ENCODE measurements around the gene LAG3.
A peak's percentile ranks its signal among the peaks of the same experiment; 100 is the strongest.

LAG3 gene

DNA sequence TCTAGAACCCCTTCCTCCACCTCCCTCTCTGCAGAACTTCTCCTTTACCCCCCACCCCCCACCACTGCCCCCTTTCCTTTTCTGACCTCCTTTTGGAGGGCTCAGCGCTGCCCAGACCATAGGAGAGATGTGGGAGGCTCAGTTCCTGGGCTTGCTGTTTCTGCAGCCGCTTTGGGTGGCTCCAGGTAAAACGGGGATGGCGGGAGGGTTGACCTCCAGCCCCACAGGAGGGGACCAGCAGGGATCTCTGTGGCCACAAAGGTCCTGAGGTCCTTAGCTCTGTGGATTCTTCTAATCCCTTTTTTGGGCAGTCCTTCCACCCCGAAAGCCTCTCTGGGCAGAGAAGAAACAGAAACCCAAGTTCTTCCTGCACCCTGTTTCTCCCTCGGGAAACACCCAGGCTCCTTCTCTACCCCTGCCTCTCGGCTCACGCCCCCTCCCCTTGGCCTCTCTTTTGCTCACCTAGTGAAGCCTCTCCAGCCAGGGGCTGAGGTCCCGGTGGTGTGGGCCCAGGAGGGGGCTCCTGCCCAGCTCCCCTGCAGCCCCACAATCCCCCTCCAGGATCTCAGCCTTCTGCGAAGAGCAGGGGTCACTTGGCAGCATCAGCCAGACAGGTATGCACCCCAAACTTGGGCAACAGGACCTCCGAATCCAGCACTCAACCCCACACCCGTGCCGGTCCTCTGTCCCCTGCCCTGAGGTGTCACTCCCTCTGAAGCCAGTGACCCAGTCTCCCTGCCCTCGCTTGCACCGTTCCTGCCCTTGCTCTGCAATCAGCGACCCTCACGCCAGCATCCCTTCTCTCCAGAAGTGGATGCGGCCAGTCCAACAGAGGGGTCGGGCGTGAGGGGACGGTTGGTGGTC is 638 bp downstream of the LAG3 start:
- no peak for DNase-seq (ENCODE audit: low read depth in 2 of 2)

DNA sequence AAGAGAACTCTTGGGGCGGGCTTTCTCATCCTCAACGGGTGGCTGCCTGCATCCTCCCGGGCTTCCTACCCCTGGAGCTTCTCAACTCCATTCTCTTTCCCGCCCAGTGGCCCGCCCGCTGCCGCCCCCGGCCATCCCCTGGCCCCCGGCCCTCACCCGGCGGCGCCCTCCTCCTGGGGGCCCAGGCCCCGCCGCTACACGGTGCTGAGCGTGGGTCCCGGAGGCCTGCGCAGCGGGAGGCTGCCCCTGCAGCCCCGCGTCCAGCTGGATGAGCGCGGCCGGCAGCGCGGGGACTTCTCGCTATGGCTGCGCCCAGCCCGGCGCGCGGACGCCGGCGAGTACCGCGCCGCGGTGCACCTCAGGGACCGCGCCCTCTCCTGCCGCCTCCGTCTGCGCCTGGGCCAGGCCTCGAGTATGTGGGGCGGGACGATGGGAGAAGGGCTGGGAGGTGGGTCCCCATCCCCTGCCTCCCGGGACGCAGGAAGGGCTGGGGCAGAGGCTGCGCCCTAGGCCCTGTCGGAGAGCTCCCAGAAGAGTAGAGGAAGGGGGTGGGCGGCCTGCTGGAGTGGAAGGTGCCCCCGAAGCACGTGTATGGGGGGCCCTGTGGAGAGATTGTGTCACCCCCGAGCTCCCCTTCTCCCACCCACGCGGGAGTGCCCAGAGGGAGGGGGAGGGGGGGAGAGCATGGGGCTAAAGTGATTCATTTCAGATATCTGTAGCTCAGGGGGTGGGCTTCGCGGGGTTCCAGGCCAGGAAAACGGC is 1.5 kb downstream of the LAG3 start:
- no peak for DNase-seq (ENCODE audit: low read depth in 2 of 2)

DNA sequence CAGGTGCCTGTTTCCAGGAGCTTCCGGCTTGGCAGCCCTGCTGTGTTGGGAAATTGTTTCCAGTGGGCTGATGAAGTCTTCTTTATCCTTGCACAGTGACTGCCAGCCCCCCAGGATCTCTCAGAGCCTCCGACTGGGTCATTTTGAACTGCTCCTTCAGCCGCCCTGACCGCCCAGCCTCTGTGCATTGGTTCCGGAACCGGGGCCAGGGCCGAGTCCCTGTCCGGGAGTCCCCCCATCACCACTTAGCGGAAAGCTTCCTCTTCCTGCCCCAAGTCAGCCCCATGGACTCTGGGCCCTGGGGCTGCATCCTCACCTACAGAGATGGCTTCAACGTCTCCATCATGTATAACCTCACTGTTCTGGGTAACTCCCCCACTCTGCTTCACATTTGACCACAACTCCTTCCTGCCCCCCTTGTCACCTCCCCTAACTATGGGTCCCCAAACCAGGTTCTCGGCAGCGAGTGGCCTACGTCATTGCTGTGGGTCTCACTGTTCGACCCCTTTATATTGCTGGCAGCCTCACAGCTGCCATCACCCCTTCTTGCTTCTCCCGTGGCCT is 2.3 kb downstream of the LAG3 start:
- no peak for DNase-seq (ENCODE audit: low read depth in 2 of 2)

DNA sequence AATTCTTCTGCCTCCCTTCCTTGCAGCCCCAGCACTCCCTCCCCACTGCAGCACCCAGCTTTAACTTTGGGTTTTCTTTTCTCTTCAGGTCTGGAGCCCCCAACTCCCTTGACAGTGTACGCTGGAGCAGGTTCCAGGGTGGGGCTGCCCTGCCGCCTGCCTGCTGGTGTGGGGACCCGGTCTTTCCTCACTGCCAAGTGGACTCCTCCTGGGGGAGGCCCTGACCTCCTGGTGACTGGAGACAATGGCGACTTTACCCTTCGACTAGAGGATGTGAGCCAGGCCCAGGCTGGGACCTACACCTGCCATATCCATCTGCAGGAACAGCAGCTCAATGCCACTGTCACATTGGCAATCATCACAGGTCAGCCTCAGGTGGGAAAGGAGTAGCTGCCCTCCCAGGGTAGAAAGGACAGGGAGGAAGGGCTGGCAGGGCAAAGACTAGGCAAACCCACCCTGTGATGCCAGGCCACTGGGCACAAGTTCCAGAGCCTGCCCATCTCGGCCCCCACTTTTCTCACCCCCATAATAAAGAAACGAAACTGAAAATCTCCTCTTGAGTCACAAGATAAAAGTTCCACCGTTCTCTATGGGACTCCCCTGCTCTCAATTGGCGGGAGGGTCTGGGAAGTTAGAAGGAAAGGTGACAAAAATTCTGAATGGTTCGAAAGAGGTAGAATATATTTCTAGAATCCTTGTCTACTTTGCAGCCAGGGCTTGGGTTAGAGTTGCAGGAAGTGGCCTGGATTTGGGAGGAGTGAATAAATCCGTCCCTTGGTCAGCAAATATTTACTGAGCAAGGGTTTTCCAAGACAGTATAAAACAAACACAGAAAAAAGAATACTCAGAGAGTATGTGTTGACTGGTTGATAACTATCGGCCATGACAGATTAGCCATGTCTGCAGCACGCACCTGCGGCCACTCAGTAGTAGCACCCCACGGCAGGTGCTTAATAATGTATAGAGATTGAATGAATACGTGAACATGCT is 3.2 kb downstream of the LAG3 start:
- DNase-seq (ENCODE audit: low read depth in 2 of 2), result no peak

DNA sequence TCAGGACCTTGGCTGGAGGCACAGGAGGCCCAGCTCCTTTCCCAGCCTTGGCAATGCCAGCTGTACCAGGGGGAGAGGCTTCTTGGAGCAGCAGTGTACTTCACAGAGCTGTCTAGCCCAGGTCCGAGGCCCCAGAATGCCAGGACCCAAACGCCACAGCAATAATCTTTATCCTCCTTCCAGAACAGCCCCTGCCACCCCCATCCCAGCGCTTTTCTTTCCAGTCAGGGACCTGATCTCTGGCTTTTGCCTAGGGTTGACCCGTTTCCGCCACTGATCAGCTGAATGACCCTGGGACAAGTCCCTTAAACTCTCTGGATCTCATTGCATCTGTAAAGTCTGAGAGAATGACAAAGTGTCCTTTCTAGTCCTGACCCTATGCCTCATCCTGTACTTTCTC is 5.1 kb downstream of the LAG3 start:
- no peak for DNase-seq (ENCODE audit: low read depth in 2 of 2)

DNA sequence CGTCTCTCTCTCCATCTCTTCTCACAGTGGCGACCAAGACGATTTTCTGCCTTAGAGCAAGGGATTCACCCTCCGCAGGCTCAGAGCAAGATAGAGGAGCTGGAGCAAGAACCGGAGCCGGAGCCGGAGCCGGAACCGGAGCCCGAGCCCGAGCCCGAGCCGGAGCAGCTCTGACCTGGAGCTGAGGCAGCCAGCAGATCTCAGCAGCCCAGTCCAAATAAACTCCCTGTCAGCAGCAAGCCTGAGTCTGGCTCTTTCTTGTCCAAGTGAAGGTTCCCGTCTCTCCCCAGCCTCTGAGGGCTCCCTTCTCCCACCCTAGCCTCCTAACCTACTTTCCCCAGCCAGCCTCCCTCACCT is 5.9 kb downstream of the LAG3 start:
- no peak for DNase-seq (ENCODE audit: low read depth in 2 of 2)

DNA sequence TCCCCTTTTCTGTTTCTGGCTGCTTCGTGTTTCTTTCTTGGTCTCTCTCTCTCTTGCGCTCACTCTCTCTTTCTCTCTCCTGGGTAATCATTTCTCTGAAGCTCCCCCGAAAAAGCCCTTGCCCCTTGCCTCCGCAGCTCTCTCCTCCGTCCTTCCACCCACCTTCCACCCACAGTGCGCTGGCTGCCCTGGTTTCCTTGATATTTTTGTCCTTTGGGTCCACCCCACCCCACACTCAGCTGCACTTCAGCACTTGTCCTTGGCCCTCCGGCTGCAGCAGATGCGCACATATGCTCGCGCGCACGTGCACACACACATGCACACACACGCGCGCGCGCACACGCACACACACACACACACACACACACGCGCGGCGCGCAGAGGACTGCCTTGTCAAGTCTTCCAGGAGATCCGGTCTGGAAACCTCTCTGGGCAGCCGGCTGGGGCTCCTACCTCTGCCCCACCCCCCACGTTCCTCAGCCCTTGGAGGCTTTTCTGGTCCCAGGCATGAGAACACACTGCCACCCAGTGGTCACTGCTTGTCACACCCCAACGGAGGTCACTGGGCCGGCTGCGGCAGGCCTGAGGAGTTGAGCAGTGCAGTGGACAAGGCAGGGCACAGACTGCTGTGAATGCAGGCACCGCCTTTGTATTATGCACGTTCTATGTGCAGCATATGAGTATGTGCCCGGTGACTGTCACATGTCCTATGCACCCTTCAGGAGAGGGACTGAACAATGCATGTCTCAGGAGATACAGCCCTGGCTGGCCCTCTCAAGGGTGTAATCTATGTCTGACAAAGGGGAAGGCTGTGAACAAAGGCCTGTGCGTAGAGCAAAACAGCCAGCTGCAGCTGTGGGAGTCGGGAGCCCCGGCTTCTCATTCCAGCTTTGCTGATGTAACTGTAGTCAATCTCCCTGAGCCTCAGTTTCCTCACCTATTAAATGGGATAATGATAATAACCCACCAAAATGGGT is 6.5 kb downstream of the LAG3 start:
- DNase-seq (ENCODE audit: low read depth in 2 of 2), result peak; percentile 80

DNA sequence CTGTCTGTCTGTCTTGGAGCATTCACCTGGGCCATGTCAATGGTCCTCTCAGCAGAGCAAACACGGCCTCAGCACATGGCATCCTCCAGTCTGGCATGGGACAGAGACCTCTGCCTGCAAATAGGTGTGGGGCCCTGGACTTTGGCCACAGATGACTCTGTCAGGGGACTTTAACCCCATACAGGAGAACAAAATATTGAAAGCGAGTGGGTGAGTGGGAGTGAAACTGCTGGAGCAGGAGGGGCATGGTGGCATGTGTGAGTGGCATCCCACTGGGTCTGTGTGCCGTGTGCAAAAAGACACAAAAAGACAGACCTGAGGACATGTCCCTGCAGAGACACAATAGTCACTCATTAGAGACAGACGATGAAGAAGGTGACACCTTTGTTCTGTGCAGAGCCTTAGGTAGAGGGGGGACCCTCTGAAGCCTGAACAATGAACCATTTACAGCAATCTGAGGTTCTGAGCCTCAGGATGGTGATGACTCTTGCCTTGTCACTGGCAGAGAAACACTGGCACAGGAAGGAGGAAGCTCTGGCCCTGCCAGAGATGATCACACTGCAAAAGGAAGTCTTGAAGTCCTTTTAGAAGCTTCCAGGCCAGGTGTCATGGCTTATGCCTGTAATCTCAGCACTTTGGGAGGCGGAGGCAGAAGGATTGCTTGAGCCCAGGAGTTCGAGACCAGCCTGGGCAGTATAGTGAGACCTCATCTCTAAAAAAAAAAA is 7.5 kb downstream of the LAG3 start:
- no peak for DNase-seq (ENCODE audit: low read depth in 2 of 2)

DNA sequence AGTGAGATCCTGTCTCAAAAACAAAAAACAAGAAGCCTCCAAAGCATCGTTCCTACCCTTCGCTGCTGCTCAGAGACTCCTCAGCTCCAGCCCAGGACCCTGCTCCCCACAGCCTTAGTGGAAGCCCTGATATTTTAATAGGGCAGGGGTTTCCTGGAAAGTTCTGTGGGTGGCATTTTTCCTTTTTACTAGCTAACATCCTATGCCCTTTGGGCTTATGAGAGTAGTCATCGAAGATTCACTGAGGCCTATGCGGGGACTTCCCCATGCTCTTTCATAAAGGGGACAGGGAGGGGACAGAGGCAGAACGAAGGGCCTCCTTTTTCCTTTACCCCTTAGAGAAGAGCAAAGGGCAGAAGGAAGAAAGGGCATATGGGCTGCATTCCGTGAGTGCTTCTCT is 8.3 kb downstream of the LAG3 start:
- no peak for DNase-seq (ENCODE audit: low read depth in 2 of 2)

DNA sequence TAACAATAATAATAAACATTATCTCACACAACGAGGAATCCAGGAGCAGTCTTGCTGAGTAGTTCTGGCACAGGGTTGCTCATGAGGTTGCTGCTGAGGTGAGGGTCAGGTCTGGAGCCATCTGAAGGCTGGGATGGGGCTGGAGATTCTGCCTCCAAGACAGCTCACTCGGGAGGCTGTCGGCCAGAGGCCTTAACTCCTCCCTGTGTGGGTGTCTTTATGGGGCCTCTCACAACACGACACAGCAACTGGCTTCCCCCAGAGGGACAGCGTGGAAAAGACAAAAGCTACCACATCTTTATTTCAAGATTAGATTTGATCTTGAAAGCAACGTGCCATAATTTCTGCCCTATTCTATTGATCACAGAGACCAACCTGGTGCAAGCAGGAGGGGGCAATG is 9.8 kb downstream of the LAG3 start:
- DNase-seq (ENCODE audit: low read depth in 2 of 2), result no peak

DNA sequence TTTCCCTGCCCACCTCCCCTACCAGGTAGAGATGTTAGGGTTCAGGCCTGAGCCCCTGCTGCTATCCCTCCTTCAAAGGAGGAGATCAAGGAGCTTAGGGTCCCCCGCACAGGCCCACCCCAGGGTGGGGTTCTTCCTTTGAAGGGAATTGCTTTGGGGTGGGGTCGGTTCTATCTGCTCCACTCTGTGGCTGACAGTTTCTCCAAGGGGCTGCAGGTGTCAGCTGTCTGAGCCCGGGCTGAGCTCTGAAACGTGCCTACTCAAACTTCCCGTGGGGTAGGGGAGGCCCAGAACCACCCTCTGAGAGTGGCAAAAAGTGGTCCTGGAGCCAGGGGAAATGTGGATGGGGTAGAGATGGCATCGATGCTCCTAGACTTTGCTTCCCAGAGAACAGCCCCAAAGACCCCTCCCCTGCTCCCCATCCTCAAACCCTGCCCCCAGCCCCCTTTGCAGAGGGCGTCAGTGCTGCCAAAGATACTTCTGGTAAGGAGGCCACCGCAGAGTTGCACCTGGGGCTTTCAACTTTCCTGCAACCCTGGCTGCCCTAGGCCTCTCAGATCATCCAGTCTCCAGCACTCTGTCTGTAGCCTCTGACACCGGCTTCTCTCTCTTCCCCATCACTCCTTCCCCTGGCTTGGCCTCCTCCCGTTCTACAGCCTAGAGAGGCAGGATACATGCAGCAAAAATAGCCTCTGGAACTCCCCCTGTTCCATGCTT is 10.7 kb downstream of the LAG3 start:
- DNase-seq (ENCODE audit: low read depth in 2 of 2), result no peak

DNA sequence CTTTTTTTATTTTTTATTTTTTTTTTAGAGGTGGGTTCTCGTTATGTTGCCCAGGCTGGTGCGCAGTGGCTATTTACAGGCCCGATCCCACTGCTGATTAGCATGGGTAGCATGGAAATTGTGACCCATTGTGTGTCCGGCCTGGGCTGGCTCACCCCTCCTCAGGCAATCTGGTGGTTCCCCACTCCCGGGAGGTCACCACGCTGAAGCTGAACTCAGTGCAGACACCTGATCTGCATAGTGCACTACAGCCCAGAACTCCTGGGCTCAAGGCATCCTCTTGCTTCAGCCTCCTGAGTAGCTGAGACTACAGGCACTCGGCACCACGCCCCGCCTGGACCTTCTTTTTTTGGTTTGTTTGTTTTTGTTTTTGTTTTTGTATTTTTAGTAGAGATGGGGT is 11.5 kb downstream of the LAG3 start:
- DNase-seq (ENCODE audit: low read depth in 2 of 2), result no peak

DNA sequence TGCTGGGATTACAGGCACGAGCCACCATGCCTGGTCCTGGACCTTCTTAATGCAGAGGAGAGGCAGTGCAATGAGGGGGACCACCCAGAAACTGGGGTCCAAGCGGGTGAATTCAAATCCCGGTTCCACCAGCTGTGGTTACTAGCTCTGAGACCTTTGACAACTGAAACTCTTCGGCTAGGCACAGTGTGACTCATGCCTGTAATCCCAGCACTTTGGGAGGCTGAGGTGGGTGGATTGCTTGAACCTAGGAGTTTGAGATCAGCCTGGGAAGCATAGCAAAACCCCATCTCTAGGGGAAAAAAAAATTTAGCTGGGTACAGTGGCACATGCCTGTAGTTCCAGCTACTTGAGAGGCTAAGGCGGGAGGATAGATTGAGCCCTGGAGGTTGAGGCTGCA is 12.0 kb downstream of the LAG3 start:
- no peak for DNase-seq (ENCODE audit: low read depth in 2 of 2)

DNA sequence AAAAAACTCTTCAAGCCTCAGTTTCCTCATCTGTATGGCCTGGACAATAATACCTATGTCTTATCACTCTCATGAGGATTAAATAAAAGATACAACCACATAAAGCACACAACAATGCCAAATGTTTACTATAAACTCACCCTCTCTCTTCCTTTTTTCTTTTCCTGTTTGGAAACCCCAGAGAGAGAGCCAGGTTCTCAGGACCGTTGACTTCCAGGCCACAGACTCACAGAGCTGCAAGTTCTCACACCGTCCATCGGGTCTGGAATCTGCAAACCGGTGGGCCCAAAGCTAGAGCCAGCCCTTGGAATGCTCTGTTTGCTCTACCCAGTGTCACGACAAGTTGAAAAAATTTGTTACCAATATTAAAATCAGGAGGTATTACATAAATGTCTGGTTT is 12.4 kb downstream of the LAG3 start:
- DNase-seq (ENCODE audit: low read depth in 2 of 2), result no peak

DNA sequence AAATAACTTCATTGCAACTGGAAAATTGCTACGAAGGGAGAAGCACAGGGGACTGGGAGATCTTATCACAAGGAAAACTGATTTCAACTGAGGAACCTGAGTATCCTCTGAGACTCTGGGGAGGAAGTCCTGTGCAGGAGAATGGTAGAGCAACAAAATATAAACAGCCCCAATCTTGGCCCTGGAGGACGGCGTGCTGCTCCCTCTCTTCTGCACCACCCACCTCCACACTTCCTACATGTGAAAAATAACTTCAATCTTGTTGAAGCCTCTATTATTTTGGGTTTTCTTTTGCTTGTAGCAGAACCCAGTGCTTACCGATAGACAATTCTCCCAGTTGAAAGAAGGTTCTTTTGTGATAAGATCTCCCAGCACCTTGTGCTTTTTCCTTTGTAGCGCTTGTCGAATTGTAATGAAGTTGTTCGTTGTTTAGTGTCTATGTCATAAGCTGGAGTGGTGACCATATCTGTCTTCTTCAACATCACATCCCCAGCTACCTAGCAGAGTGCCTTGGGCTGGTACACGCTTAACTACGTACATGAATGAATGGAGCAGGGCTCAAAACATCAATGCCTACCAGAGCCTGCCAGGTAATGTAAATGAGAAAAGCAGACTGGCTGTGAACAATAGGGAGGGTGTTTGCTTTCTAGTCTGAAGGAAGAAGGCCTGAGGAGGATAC is 14.2 kb downstream of the LAG3 start:
- DNase-seq (ENCODE audit: low read depth in 2 of 2), result no peak

DNA sequence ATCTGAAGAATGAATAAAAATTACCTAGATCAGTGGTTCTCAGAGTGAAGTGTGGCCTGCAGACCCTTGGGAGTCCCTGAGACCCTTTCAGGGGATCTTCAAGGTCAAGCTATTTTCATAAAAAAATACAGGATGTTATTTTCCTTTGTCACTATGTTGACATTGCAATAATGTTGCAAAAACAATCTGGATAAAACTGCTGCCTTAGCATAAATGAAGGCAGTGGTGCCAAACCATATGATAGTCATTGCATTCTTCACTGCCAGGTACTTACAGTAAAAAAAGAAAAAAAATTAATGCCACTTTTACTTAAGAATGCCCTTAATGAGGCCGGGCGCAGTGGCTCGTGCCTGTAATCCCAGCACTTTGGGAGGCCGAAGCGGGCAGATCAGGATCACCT is 15.0 kb downstream of the LAG3 start:
- no peak for DNase-seq (ENCODE audit: low read depth in 2 of 2)

DNA sequence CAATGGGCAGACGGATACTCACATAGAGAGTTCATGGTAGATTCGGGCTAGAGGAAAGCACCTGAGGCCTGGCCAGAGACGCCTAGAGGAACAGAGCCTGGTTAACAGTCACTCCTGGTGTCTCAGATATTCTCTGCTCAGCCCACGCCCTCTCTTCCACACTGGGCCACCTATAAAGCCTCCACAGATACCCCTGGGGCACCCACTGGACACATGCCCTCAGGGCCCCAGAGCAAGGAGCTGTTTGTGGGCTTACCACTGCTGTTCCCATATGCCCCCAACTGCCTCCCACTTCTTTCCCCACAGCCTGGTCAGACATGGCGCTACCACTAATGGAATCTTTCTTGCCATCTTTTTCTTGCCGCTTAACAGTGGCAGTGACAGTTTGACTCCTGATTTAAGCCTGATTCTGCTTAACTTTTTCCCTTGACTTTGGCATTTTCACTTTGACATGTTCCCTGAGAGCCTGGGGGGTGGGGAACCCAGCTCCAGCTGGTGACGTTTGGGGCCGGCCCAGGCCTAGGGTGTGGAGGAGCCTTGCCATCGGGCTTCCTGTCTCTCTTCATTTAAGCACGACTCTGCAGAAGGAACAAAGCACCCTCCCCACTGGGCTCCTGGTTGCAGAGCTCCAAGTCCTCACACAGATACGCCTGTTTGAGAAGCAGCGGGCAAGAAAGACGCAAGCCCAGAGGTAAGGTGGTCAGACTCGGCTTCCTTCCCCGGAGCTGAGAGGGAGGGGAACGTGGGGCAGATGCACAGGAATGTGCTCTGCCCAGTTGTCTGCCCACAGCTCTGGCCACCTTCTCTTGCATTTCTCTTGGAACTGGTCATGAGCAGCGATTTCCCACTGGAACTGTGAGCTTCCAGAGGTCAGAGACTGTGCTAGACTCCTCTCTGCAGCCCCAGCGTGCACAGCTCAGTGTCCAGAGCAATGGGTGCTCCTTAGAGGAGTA is 16.9 kb downstream of the LAG3 start, which contains the start of gene CD4:
Gene CD4, plus strand, starts transcription at position 557 of the 953 bp plus-strand sequence. CDS start 10,611 bp downstream, outside the sequence.
- no peak for DNase-seq (ENCODE audit: low read depth in 2 of 2)
